ENCODE measurements around the gene PAQR7.

GRCh38 chr1:25888426-25888987 lies 13.0 kb upstream of the PAQR7 start:
- TF ChIP-seq REST (IDR thresholded peaks at IDR 0.05; ENCODE audit: insufficient replicate concordance, low read depth) (no peak), POLR2AphosphoS5 (IDR thresholded peaks at IDR 0.05; ENCODE audit: low read depth) (no peak), CTCF (IDR thresholded peaks at IDR 0.05; ENCODE audit: insufficient read depth, low read length) (no peak), GABPA (IDR thresholded peaks at IDR 0.05; ENCODE audit: low read depth) (no peak), SPI1 (IDR thresholded peaks at IDR 0.05; ENCODE audit: borderline replicate concordance, low read depth) (no peak)
